ENCODE measurements around the gene OPRL1.

- TF ChIP-seq CTCF (IDR thresholded peaks at IDR 0.05) (no peak), POLR2A (IDR thresholded peaks at IDR 0.05) (no peak)
These were observed 23.3 kb upstream of the OPRL1 start for GRCh38 chr20:64056639-64056888.
